T-helper 1 cell (primary cell): ENCODE data around the gene POLN.

Source experiments
- DNase-seq, 5 donors: peaks; one replicate each; pipeline ENCODE4 v3.0.0-alpha.2; 2012 to 2020

Gene POLN

GRCh38 chr4:2081540-2081939 lies 160.4 kb downstream of the POLN start:
- no peak for DNase-seq

DNA sequence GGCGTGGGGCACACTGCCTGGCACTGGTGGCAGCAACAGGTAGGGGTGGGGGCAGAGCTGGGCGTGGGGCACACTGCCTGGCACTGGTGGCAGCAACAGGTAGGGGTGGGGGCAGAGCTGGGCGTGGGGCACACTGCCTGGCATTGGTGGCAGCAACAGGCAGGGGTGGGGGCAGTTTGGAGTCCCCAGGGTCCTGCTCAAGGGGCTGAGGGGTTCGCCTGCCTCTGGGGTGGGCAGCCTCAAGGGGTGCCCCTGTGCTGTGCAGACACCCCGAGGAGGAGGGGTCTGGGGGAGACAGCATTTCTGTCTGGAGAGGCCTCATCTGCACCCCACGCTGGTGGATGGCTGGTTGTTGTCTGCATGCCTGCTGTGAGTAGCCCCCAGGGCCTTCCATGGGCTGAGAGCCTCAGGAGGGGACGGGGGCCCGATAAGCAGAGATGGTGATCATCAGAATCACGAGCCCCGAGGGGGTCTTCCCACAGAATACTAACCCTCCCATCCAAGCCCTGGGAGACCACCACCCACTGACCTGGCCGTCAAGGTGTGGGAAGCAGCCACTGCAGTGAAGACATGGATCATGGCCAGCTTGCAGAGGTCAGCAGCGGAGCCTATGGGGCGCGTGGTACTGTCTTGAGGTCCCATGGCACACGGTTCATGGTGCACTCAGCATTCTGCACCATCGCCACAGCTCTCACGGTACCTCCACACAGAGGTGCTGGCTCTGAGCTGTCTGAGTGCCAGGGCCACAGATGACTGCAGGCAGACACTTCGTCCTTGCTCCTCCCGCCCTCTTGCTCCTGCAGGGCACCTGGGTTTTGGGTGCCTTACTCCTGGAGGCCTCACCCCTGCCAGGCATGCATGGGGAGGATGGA lies 161.3 kb downstream of the POLN start:
- no peak for DNase-seq

DNA sequence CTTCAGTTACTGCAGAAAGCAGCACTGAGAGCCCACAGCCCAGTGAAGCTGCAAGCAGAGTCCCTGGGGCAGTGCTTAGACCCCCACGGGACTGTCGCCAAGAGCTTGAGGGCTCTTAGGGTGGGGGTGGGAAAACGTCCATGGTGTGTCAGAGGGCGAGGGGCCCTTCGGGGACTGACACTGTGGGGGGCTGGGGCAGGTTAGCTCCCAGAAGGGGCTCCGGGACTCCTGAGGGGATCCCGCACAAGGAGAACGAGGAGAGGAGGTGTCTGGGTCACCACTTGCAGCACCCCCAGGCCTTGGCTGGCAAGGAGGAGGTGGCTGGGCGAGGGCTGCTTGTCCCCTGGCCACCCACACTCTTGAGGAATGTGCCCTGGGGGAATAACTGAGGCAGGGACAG lies 162.0 kb downstream of the POLN start:
- DNase-seq = no peak

DNA sequence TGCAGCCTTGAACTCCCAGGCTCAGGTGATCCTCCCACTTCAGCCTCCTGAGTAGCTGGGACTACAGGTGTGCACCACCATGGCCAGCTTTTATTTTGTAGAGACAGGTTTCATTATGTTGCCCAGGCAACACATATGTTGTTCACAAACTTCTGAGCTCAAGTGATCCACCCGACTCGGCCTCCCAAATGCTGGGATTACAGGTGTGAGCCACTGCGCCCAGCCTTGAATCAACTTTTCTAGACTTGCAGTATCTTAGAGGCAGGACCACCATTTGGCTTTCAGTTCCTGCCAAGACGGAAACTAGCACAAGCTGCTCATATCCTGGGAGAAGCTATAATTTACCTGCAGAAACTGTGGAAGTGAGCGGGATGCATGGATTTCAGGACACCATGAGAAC lies 162.9 kb downstream of the POLN start:
- no peak for DNase-seq

- DNase-seq = no peak
These were observed 163.3 kb downstream of the POLN start for GRCh38 chr4:2078584-2078983.

DNA sequence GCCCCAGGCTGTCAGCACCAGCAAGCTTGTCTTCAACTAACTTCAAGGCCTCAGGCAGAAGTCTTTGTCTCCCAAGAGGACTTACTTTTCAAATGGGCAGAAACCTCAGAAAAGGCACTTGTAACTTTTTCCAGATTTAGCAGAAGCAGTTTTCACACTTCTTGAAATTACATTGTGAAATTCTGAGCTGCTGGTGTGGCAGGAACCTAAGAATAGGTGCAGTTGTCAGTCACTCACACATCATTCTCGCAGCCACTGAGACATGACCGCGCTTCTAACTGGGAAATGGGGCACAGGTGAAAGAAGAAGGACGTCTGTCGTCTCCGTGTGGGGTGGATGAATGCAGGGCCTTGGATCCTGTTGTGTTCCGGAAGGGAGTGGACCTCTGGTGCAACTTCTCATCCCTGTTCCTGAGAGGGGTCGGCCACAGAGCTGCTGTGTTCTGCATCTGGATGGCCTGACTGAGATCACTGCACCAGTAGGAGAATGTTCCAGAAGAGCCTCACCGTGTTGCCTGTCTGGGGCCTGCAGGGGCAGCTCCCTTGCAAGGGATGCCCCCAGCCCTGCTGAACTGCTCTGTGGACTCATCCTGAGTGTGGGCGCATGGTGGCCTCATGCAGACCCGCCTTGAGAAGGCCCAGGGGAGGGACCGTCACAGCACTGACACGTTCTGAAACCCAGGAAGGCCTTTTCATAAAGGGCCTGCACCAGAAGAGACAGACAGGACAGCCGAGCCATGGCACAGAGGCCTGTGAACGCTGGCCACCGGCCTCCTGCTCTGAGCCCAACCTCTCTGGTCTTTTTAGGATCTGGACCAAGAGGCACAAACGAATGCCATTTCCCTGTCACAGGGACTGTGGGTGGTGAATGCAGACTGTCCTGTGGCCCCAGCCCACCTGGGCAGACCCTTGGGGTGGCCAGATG lies 164.1 kb downstream of the POLN start:
- no peak for DNase-seq

GRCh38 chr4:2076908-2077536 lies 164.9 kb downstream of the POLN start:
- no peak for DNase-seq

GRCh38 chr4:2075987-2076907 lies 165.7 kb downstream of the POLN start:
- no peak for DNase-seq

GRCh38 chr4:2075171-2075986 lies 166.5 kb downstream of the POLN start:
- DNase-seq = no peak

DNA sequence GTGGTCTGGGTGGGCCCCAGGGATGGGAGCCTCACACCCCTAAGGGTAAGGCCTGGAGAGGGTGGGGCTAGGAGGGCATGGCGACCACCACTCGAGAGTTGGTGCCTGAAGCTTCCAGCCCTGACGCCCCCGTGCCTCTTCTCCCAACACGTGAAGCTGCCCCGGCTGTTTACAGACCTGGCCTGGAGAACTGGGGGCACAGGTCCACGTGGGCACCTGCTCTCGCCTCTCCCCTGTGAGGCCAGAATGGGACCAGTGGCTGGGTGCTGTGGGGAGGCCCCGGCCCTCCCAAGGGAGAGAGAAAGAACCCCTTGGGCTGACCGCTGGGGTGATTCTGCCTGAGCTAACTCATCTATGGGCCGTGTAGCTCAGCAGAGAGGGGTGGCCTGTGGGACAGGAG lies 167.3 kb downstream of the POLN start:
- no peak for DNase-seq

DNA sequence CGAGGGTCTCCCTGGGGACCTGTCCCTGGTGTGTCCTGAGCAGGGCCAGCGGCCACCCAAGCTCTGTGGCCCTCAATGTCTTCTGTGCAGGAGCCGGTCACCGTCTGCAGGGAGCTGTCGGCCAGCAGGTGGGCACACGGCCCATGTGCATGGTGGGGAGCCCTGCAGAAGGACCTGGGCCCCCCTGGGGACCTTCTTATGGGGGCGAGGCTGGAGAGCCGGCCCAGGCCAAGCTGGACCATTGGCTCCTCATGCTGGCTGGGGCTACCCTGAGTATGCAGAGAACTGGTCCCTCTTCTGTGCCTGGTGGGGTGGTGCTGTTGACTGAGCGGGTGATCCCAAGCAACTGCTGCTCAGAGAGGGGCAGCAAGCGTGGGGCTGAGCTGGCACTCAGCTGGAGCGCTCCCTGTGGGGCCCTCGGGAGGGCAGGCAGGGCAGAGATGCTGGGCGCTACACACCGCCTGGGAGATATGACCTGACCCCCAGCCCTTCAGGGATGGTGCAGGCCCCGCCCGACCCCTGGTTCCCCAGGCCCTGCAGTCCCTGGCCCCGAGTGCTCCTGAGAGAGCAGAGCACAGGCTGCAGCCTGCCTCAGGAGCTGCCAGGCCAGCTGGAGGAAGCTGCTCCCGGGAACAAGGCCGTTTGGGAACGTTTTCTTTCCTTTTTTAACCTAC lies 168.0 kb downstream of the POLN start:
- DNase-seq = no peak

DNA sequence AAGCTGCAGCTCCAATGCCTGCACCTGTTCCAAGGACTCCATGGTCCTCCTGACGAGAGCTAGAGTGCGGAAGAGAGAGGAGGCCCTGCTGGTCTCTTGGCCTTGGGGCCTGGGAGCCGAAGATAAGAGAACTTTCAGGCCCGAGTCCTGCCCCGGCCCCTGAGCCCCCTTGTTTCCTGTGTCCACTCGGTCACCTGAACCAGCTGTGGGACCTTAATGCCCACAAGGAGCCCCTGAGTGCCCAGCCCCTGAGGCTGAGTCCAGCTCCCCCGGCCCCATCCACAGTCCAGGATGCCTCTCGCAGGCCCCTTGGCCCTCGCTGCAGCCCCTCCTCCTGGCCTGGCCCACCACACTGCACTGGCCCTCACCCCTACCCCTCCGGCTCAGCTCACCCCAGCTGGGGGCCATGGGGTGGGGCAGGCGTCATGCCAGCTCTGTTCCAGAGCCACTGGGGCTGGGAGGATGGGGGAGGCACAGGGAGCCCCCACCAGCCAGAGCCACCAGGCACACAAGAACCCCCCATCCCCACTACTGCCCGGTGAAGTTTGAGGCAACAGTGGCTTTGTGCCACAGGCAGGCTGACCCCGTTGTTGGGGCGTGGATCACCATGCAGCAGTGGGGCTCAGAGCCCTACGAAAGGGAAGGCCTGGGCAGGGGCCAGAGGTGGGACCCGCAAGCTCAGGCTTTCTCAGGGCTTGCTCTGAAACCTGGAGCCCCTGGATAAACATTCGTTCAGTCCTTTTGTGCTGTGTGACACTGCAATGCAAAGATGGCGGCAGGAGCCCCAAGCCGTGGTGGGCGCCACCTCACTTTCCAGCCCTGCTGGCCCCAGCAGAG lies 168.7 kb downstream of the POLN start:
- no peak for DNase-seq

DNA sequence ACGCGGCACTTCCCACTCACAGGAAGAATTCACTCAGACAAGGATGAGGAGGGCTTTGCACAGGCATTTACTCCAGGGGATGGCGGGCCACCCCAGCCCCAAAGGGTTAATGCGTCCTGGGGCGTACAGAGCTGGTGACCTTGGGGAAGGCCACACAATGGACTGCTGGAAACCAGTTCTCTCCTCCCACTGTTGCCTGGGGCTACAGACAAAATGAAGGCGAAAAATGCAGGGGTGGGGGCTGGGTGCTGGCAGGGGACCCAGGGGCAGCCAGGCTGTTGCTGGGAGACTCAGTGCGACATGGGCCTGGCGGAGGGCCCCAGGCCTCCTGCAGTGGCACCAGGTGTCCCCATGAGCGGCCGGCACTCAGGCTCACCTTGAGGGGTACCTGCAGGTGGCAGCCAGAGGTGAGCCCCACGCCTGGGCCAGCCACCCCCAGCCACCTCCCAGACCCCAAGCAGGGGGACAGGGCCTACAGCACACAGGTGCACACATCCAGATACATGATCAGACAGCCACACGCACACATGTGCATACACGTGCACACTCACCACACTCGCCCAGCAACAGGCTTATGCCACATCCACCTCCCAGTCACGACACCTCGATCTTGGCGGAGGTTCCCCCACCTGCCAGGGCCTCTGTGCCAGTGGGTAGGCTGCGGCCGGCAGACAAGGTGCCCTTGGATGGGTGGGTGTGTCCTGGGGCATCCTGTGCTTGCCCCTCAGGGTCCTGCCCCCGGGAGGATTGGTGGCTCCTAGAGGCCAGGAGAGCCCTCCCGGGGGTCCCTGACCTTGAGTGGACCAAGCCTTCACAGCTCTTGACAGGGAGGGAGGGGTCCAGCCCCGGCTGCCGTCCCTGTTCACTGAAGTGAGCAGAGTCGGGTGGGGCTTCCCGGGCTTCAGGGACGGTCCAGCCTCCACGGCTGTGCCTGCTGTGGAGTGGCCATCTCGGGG lies 169.7 kb downstream of the POLN start:
- no peak for DNase-seq

DNA sequence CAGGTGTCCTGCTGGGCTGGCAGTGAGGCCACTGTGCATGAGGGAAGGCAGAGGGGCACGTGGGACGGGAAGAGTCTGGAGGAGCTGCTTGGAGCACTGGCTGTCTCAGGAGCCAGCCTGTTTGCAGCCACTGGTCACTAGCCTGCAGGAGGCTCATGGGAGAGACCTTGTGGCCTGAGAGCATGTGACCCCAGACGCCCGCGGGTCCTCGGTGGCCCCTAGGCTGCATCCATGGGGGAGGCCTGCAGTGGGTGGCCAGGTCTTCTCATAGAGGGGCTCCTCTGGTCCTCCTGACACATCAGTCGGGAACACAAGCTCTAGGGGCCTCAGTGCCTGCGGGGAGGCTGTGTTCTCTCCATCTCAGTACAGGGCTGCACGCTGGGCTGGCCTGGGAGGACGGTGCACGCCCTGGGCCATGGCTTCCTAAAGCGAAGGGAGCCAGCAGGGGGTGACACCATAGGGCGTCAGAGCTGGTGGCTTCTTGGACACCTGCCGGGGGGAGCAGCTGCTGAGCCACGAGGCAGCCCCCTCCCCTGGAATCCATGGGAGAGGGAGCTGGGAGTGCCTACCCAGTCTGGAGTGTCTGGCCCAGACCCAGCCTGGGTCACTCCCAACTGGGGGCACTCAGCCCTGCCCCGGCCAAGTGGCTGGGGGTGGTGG lies 170.5 kb downstream of the POLN start:
- no peak for DNase-seq

DNA sequence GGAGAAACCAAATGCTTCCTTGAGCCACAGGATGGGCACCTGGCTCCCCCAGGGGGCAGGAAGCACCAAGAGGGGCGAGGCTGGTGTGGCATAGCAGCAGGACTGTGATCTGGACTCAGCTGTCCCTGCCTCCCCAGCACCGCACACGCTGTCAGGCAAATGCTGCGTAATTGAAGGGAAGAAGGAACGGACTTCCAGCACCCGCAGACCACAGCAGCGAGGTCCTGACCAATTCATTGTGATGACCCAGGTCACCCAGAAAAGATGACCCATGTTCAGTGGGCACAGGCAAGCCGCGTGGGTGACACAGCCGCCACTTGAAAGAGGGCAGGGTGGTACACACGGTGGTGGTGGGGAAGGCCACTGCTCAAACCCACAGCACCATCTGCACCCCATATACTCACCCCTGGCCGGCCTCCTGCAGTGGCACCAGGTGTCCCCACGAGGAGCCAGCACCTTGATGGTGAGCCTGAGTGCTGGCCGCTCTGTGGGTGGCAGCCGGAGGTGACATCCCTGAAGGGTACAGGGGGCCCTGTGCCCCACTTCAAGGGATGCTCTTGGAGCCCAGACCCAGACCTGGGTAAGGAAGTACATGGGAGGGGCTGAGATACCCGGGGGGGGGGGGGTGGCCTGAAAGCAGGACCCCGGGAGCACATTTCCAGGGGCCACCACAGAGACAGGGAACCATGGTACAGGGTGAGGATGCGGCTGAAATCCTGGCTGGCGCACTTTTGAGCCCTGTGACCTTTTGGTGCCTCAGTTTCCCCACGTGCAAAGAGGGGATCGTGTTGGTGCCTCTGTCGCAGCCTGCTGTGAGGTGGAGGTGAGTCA lies 171.3 kb downstream of the POLN start:
- DNase-seq = no peak

DNA sequence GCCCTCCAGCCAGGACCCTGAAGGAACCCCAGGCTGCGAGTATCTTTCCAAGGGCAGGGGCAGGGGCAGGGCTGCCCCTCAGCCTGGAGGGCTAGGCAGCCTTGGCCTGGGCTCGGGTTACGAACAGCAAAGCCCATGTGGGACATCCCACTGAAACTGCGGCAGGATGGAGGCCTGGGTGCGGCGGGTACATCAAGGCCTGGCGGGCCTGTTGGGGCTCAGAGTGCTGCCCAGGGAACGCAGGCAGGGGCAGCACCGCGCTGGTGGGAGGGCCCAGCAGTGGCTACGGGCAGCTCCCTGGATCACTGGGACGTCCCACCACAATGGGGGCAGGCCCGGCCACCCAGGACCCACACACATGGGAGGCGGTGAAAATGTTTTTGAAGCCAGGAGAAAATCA lies 171.9 kb downstream of the POLN start:
- DNase-seq = no peak
